ENCODE data around the gene ZPLD1.

The ZPLD1 gene

DNA sequence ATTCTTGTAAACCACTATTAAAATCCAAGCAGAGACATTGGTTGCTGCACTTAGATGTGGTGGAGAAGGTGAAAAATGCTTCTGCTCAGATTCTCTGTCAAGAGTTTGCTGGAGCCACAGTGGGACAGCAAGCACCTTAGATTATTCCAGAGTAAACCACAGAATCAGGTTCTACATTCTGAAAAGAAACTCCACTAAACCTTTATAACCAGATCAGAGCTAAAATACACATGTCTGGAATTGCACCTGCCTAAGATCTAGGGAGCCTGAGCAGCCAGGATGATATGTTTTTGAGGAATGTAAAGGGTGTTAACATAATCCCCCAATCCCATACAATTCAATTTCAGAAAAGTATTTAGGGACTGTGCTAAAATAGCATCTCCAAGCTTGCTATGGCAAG, at the start of gene ZPLD1:
TSS of gene ZPLD1 (plus strand) at position 301 of the 400 bp plus-strand sequence. CDS start 3,473 bp downstream, outside the sequence.
- no peak for DNase-seq

- no peak for DNase-seq
These were observed 44.5 kb upstream of the ZPLD1 start for GRCh38 chr3:102390171-102390864.

DNA sequence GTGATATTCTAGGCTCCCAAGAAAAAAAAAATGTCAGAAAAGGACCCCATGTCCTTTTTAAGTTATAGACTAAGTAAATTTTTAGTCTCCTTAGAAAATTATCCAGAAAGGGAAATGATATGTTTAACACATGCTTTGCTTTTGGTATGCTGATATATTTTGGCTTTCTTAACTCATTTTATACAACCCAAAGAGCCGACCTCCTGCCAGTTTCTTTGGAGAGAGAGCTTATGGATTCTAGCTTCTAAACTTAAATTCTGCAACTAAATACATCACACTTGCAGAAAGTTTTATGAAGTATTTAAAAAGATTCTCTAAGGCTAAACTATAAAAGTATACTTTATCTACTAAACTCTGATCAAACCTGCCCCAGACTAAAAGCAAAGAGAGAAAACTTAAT, 43.9 kb upstream of the ZPLD1 start:
- no peak for DNase-seq

DNA sequence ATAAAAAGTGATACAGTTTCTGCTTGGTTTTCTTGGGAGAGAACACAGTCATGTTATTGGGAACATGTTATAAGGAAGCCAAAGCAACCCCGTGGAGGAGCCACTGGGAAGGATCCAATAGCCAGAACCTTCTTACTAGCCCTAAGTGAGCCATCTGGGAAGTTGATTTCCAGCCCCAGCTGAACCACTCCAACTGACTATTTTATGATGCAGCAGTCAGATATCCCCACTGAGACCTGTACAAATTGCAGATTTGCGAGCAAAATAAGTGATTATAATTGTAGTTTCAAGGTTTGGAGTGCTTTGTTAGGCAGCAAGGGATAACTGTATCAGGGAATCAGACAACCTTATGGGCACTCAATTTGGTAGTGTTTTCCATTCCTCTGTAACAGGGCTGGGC, 43.3 kb upstream of the ZPLD1 start:
- no peak for DNase-seq

DNA sequence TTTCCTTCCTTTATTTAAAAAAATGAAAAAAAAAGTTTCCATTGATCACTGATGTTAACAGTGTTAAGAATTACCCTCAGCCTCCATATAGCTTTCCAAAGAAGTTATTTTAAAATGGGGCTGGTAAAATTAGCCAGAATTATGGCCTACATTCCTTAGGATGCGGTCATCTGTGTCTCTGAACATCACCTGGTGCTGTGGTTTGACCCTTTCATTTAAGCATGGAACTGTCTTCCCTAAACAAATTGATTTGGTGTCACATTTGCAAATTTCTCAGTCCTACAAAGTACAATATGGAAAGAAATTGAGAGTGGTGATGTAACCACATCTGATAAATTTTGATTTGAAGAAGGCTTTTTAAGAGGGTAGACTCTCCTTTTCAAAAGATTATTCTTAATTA, 40.3 kb upstream of the ZPLD1 start:
- DNase-seq = no peak

DNA sequence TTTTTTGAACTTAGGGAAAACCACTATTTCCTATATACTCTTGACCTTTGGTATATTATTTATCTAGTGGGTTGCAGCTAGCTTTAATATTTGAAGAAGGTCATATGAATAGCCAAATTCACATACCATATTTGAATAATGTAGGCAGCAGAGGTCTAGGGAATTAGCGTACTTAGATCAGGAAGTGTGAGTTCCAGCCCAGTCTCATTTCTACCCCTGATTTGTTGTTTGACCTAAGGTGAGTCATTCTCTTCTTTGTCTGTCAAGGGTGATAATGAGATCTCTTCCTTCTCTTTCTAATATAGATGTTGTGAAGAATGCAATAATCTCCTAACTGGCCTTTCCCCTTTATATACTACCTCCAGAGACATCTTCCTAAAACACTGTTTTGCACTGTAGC, 36.6 kb upstream of the ZPLD1 start:
- no peak for DNase-seq

DNA sequence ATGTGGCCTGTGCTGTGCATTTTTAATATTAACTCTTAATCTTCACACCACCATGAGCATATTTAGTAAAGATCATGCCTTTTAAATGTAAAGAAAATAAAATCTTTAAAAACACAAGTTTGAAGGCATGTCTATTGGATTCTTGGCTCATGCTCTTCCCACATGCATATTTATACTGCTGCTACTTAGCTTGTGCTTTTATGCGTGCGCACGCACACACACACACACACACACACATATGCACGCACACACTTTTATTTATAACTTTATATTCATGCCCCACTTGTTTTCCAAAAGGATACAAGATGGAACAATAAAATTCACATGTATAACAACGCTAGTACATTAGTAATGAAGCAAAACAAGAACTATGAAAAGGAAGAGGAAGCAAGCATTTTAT, 36.1 kb upstream of the ZPLD1 start:
- DNase-seq = no peak

DNA sequence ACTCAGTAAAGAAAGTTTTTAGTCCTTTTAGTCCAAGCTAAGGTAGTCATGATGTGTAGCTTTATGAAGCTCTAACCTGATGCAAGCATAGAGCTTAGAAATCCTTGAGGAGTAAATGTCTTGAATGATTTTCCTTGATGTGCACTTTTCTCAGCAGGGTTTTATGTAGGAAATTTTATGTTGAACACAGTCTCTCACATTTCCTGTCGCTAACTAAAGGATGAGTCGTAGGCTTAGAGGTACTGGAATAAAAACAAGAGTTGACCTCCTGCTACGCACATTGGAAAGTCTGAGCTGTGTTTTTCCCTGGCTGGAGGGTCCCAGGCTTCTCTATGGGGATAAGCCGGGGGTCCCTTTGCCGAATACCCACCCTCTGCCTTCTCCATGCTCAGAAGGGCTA, 34.7 kb upstream of the ZPLD1 start:
- DNase-seq = no peak

GRCh38 chr3:102400766-102401165, 34.0 kb upstream of the ZPLD1 start:
- DNase-seq = no peak

GRCh38 chr3:102410616-102411015, 24.2 kb upstream of the ZPLD1 start:
- DNase-seq = no peak

- no peak for DNase-seq
These were observed 19.3 kb upstream of the ZPLD1 start for GRCh38 chr3:102415553-102415952.

GRCh38 chr3:102419786-102420185, 15.0 kb upstream of the ZPLD1 start:
- DNase-seq = no peak

GRCh38 chr3:102441832-102442231, 7.0 kb downstream of the ZPLD1 start:
- DNase-seq = no peak

DNA sequence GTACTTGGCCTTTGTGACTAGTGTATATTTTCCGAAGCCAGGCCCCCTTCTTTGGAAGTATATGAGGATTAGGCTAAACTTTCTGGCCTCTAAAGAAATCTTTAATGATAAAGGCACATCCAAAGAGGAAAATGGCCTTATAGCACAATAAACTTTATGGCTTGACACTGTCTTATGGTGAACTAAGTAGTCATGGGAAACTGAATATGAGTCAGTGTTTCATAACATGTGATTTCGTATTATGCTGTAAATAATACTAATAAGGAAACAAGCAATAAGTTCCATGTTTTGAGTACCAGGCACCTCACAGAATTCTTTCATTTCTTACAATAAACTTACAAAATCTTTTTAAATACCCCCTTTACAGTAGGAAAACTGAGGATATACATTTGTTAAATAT, 8.2 kb downstream of the ZPLD1 start:
- no peak for DNase-seq

GRCh38 chr3:102444101-102444500, 9.3 kb downstream of the ZPLD1 start:
- no peak for DNase-seq

DNA sequence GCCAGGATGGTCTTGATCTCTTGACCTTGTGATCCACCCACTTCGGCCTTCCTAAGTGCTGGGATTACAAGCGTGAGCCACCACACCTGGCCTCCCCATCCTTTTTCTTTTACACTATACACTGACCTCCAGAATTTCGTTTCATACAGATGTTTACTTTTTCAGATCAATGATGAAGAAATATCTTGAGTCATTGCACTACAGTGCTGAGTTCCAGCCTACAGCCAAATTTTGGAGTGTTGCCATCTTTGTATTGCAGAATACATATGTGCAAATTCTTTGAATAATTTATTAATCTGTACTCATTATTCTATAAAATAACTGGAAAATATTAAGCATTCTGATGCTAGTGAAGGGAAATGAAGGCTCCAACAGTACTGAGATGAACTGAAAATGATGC, 12.5 kb downstream of the ZPLD1 start:
- DNase-seq = no peak

DNA sequence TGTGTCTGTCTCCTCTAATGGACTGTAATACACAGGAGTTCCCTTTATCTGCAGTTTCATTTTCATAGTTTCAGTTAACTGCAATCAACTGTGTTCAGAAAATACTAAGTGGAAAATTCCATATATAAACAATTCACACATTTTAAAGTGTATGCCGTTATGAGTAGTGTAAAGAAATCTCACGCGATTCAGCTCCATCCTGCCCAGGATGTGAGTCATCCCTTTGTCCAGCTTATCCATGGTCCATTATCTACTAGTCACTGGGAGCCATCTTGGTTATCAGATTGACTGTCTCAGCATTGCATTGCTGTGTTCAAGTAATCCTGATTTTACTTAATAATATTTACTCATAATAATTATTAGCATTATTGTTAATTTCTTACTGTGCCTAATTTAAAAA, 14.5 kb downstream of the ZPLD1 start:
- no peak for DNase-seq

DNA sequence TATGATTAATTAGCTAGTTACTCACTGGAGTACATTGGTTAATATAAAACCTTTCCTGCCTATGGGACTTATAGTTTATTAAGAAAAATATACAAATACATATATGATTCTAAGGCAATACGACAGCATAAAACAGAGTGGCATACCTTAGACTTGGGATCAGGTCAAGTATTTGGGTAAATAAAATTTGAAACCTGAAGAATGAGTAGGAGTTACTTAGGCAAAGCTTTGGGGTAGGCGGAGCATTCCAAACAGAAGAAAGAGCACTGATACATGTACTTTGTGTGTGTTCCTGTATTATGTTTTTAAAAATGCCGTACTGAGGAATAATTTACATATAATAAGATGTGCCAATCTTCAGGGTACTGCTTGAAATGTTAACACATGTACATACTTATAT, 15.1 kb downstream of the ZPLD1 start:
- DNase-seq = no peak

DNA sequence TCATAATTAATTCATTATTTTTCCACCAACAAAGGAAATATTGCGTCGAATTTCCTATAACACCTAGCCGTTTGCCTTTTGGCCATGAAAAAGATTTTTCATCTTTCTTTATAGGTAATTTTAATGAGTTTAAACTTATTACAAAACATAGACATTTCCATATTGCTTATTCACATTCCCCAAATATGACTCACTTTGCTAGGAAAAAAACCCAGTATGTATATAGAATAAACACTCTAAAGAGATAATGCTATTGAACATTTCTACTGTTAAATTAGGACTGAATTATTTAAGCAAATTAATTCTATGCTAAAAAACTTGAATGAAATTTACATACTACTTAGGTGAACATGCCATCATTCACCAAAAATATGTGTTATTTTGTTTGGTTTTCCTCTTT, 16.2 kb downstream of the ZPLD1 start:
- DNase-seq = no peak

- DNase-seq = no peak
These were observed 16.7 kb downstream of the ZPLD1 start for GRCh38 chr3:102451543-102451942.

GRCh38 chr3:102454181-102454580, 19.4 kb downstream of the ZPLD1 start:
- no peak for DNase-seq

- no peak for DNase-seq
These were observed 22.8 kb downstream of the ZPLD1 start for GRCh38 chr3:102457644-102458043.

DNA sequence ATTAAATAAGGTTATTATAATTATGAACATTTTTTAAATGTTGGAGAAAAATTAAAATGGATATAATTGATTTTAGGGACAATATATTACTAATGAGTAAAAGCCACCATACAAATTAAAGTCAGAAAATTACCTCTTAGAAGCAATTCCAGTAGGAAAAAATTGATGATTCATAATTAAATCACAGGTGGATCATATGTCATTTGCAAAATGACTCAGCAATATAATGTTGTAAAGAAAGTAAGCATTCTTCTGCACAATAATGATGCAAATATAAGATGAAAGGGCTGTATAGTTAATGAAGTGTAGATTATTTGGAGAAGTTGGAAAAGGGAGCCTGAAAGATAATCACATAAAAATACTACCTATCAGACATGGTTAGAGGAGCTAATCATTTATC, 25.8 kb downstream of the ZPLD1 start:
- DNase-seq = no peak

- DNase-seq = no peak
These were observed 29.4 kb downstream of the ZPLD1 start for GRCh38 chr3:102464261-102464660.

- DNase-seq = no peak
These were observed 31.2 kb downstream of the ZPLD1 start for GRCh38 chr3:102466001-102466400.

GRCh38 chr3:102470066-102470465, 35.3 kb downstream of the ZPLD1 start:
- no peak for DNase-seq

All from activated CD4-positive, alpha-beta T cell treated with anti-CD3 and anti-CD28 coated beads for 48 hours (primary cell).